Neural cell (in vitro differentiated cells): ENCODE measurements around the gene KCTD3. TPM values are rescaled to one million over a fixed set of nuclear protein-coding genes. Genes with fewer than 3 reads are reported as not detected.

Experiments used
- H2AFZ ChIP-seq: fragments of 200-600, 300-800 bp; sonication (generic), shearing (Covaris generic); 2 replicates; pipeline ENCODE4 v1.6.0; 2014; ENCODE audit warnings: low read depth, mild to moderate bottlenecking, antibody characterized with exemption, low read length, moderate library complexity
- H3F3A ChIP-seq: fragments of 200-600 bp; shearing (Covaris generic); 2 replicates; pipeline ENCODE4 v1.6.1; 2016; ENCODE audit warnings: mild to moderate bottlenecking, moderate library complexity, mixed read lengths, antibody characterized with exemption, low read length; ENCODE audit not compliant: insufficient read depth, poor library complexity, severe bottlenecking
- H3K27ac ChIP-seq: fragments of 200-600, 300-800 bp; sonication (generic), shearing (Covaris generic); 2 replicates; pipeline ENCODE4 v1.5.1; 2014; ENCODE audit warnings: mild to moderate bottlenecking, low read length, moderate library complexity
- H3K27me3 ChIP-seq: fragments of 300-800, 200-600 bp; sonication (generic), shearing (Covaris generic); 2 replicates; pipeline ENCODE4 v1.6.0; 2014; ENCODE audit warnings: mild to moderate bottlenecking, low read depth, low read length, moderate library complexity; ENCODE audit not compliant: insufficient read depth
- H3K36me3 ChIP-seq: fragments of 300-800, 200-600 bp; sonication (generic), shearing (Covaris generic); 2 replicates; pipeline ENCODE4 v1.5.1; 2014; ENCODE audit warnings: mild to moderate bottlenecking, antibody characterized with exemption, low read length, moderate library complexity; ENCODE audit not compliant: insufficient read depth
- H3K4me2 ChIP-seq: fragments of 300-800, 200-600 bp; sonication (generic), shearing (Covaris generic); 2 replicates; pipeline ENCODE4 v1.6.0; 2014; ENCODE audit warnings: mild to moderate bottlenecking, low read length
- H3K4me3 ChIP-seq: fragments of 300-800, 200-600 bp; sonication (generic), shearing (Covaris generic); 2 replicates; pipeline ENCODE4 v1.5.1; 2014; ENCODE audit warnings: mild to moderate bottlenecking, low read length, moderate library complexity
- H3K79me2 ChIP-seq: fragments of 200-600 bp; shearing (Covaris generic); replicated peaks from 2 replicates; pipeline ENCODE4 v1.6.0; 2014; ENCODE audit warnings: mild to moderate bottlenecking, low read length, moderate library complexity; ENCODE audit not compliant: insufficient read depth
- H3K9ac ChIP-seq: fragments of 300-800, 200-600 bp; sonication (generic), shearing (Covaris generic); 2 replicates; pipeline ENCODE4 v1.6.1; 2016; ENCODE audit warnings: mild to moderate bottlenecking, low read length, mixed read lengths
- H3K9me2 ChIP-seq: fragments of 200-600 bp; shearing (Covaris generic); 2 replicates; pipeline ENCODE4 v1.6.1; 2016; ENCODE audit warnings: mild to moderate bottlenecking, low read length, mixed read lengths; ENCODE audit not compliant: insufficient read depth
- H3K9me3 ChIP-seq: fragments of 200-600, 300-800 bp; sonication (generic), shearing (Covaris generic); 2 replicates; pipeline ENCODE4 v1.6.1; 2016; ENCODE audit warnings: mild to moderate bottlenecking, mixed run types, low read length, moderate library complexity, mixed read lengths
- H4K20me1 ChIP-seq: fragments of 200-600 bp; shearing (Covaris generic); 2 replicates; pipeline ENCODE4 v1.6.1; 2016; ENCODE audit warnings: mild to moderate bottlenecking, mixed run types; ENCODE audit not compliant: insufficient read depth
- EP300 ChIP-seq: fragments of 450-650 bp; conservative IDR thresholded peaks from 2 replicates; pipeline ENCODE4 v1.6.1; 2014; ENCODE audit warnings: antibody characterized with exemption, mild to moderate bottlenecking, moderate library complexity; ENCODE audit not compliant: poor library complexity, severe bottlenecking
- MXI1 ChIP-seq: fragments of 450-650 bp; conservative IDR thresholded peaks from 2 replicates; pipeline ENCODE4 v1.6.1; 2014; ENCODE audit warnings: antibody characterized with exemption, mild to moderate bottlenecking; ENCODE audit not compliant: poor library complexity, severe bottlenecking
- POLR2AphosphoS5 ChIP-seq: IDR thresholded peaks from 2 replicates; pipeline ENCODE4 v1.6.1; 2012
- RAD21 ChIP-seq: fragments of 450-650 bp; conservative IDR thresholded peaks from 2 replicates; pipeline ENCODE4 v1.6.1; 2014; ENCODE audit warnings: antibody characterized with exemption, mild to moderate bottlenecking, moderate library complexity
- SMC3 ChIP-seq: fragments of 450-650 bp; conservative IDR thresholded peaks from 2 replicates; pipeline ENCODE4 v1.6.1; 2014; ENCODE audit warnings: antibody characterized with exemption, mild to moderate bottlenecking, moderate library complexity; ENCODE audit not compliant: poor library complexity
- TAF1 ChIP-seq: IDR thresholded peaks from 2 replicates; pipeline ENCODE4 v1.6.1; 2012; ENCODE audit warnings: low read depth
- polyA plus RNA-seq: library from polyadenylated mRNA; depleted of rRNA; stranded (reverse); fragments of >200 nt; gene quantifications from 2 replicates; pipeline ENCODE4 v1.2.3, GENCODE V29; 2014
- TF ChIP-seq, protein P1 (sequence below): fragments of 450-650 bp; IDR thresholded peaks from 2 replicates; pipeline ENCODE4 v1.5.1; 2014; ENCODE audit warnings: antibody characterized with exemption, mild to moderate bottlenecking, moderate library complexity; ENCODE audit not compliant: poor library complexity, severe bottlenecking
- TF ChIP-seq, protein P2 (sequence below): IDR thresholded peaks from 2 replicates; pipeline ENCODE4 v1.6.1; 2012; ENCODE audit warnings: borderline replicate concordance

The KCTD3 gene
- polyA plus RNA-seq, 1 donor from 2014 or later: 82.9 TPM

DNA sequence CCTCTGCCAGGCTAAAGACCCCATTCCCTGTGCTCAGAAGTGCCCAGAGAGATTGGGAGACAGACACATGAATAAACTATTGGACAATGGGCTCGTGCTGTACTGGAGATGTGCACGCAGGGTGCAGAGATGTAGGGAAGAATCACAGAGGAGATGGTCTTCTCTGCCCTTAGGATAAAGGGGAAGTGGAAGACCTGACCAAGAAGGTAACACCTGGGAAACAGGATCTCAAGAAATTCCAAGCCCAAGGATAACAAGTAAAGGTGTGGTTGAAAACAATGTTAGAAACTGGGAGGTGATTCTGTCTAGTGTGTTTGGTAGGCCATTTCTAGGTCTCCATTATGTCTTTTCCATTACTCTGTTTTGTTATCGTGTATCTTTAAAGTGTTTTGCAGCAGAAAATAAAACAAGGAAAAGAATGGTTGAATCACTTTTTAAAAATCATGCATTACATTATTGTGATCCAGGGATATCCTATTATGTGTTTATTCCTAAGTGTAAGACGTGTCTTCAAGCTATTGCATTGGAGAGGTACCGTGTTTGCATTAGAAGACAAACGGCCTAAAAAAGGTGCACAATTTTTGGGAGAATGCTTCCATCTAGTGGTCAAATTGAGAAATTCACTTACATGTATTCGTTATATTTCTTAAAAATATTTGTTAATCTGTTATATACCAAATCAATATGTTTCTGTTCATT, 40.8 kb upstream of the KCTD3 start:
- Histone ChIP-seq H3K4me3 (no peak overlapping the region), H3K27me3 (no peaks in the 10 kb centered on the region), H3K9me3 (no peaks in the 10 kb centered on the region), H3F3A (no peaks in the 10 kb centered on the region), H4K20me1 (no peaks in the 10 kb centered on the region), H3K79me2 (no peaks in the 10 kb centered on the region), H3K4me2 (no peak overlapping the region), H3K9ac (no peak overlapping the region), H3K36me3 (no peaks in the 10 kb centered on the region), H2AFZ (no peak overlapping the region), H3K27ac (no peak overlapping the region), H3K9me2 (no peaks in the 10 kb centered on the region)
- TF ChIP-seq SMC3 (peak; percentile 91), EP300 (no peak), TAF1 (no peak), RAD21 (peak; percentile 90), POLR2AphosphoS5 (no peak)
- TF ChIP-seq, protein P1, sequence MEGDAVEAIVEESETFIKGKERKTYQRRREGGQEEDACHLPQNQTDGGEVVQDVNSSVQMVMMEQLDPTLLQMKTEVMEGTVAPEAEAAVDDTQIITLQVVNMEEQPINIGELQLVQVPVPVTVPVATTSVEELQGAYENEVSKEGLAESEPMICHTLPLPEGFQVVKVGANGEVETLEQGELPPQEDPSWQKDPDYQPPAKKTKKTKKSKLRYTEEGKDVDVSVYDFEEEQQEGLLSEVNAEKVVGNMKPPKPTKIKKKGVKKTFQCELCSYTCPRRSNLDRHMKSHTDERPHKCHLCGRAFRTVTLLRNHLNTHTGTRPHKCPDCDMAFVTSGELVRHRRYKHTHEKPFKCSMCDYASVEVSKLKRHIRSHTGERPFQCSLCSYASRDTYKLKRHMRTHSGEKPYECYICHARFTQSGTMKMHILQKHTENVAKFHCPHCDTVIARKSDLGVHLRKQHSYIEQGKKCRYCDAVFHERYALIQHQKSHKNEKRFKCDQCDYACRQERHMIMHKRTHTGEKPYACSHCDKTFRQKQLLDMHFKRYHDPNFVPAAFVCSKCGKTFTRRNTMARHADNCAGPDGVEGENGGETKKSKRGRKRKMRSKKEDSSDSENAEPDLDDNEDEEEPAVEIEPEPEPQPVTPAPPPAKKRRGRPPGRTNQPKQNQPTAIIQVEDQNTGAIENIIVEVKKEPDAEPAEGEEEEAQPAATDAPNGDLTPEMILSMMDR: peak; percentile 88
- TF ChIP-seq, protein P2, sequence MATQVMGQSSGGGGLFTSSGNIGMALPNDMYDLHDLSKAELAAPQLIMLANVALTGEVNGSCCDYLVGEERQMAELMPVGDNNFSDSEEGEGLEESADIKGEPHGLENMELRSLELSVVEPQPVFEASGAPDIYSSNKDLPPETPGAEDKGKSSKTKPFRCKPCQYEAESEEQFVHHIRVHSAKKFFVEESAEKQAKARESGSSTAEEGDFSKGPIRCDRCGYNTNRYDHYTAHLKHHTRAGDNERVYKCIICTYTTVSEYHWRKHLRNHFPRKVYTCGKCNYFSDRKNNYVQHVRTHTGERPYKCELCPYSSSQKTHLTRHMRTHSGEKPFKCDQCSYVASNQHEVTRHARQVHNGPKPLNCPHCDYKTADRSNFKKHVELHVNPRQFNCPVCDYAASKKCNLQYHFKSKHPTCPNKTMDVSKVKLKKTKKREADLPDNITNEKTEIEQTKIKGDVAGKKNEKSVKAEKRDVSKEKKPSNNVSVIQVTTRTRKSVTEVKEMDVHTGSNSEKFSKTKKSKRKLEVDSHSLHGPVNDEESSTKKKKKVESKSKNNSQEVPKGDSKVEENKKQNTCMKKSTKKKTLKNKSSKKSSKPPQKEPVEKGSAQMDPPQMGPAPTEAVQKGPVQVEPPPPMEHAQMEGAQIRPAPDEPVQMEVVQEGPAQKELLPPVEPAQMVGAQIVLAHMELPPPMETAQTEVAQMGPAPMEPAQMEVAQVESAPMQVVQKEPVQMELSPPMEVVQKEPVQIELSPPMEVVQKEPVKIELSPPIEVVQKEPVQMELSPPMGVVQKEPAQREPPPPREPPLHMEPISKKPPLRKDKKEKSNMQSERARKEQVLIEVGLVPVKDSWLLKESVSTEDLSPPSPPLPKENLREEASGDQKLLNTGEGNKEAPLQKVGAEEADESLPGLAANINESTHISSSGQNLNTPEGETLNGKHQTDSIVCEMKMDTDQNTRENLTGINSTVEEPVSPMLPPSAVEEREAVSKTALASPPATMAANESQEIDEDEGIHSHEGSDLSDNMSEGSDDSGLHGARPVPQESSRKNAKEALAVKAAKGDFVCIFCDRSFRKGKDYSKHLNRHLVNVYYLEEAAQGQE: no peak

DNA sequence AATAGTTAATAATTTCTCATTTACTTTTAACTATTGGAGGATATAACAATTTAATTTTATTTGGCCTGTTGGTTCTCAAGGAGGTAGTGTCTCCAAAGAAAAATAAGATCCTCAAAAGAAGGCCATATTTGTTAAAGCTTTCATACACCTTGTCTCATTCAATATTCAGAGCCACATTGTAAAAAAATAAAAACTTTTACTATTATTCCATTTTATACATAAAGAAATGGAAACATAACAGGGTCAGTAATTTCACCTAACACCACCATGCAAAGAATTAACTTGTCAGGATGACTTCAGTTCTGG, 40.3 kb upstream of the KCTD3 start:
- Histone ChIP-seq H3K79me2 (no peaks in the 10 kb centered on the region), H3K4me3 (no peak overlapping the region), H3K36me3 (no peaks in the 10 kb centered on the region), H3K9me2 (no peaks in the 10 kb centered on the region), H4K20me1 (no peaks in the 10 kb centered on the region), H3F3A (no peaks in the 10 kb centered on the region), H2AFZ (no peak overlapping the region), H3K27me3 (no peaks in the 10 kb centered on the region), H3K27ac (no peak overlapping the region), H3K9ac (no peak overlapping the region), H3K4me2 (no peak overlapping the region), H3K9me3 (no peaks in the 10 kb centered on the region)
- no peak for TF ChIP-seq TAF1
- TF ChIP-seq SMC3: peak; percentile 5
- TF ChIP-seq MXI1: no peak
- TF ChIP-seq, protein P2: no peak
